NCI-H2196 treated with DMSO at 0.1 percent for 48 hours (cell line): Measurements from ENCODE around the gene DOCK2.

Source experiments
- DNase-seq: peaks from one replicate; lab custom pipeline; 2025; ENCODE audit not compliant: unreplicated experiment; lab: John Stamatoyannopoulos, UW

Gene DOCK2

DNA sequence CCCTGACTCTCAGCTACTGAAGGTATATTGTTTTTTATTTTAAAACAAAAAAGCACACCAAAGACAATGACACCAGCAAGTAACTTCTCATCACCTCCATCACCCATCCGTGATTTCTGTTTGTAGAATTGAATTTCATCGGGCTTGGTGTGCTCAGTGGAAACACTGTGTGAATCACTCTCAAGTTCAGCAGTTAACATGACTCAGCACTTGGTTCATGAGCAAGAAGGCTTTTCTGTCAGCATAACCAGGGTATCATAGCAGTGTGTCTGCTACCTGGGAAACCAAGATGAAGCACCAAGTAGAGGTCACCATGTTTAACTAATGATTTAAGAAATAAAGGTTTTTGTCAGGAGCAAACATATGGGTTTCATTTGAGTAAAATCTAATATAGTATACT is 219.5 kb downstream of the DOCK2 start:
- DNase-seq = no peak

DNA sequence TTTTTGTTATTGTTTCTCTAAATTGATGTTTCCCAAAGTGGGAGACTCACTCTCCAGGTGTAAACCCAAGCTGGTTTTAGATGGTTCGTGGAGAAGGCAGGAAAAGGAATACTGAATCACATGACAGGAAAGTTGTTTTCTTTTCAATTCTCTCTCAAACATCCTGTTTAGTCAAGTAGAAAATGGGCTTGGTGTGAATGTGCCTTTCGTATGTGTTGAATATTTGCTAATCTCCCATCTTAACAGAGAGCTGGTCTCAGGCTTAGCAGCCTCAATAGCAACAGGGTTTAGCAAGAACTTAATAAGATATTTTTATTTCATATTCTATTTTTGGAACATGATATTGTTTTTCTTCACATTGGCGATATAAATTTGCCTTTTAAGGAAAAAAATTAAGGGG is 223.5 kb downstream of the DOCK2 start:
- no peak for DNase-seq

DNA sequence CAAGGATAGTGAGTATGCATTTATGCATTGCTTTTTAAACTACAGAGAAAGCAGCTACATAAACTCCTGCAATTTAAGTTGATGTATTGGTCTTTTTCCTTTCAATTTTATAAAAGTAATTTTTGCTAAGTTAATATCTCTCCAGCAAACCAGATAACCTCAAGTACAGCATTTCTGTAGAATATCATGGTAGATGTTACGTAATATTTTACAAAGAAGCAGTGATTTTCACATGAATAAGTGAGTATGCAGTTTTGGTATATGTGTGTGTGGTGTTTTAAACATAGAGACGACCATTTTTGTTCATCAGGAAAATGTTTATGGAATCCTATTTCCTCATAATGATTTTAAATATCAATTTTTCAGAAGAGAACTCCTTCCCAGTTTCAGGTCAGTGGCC is 224.4 kb downstream of the DOCK2 start:
- no peak for DNase-seq

DNA sequence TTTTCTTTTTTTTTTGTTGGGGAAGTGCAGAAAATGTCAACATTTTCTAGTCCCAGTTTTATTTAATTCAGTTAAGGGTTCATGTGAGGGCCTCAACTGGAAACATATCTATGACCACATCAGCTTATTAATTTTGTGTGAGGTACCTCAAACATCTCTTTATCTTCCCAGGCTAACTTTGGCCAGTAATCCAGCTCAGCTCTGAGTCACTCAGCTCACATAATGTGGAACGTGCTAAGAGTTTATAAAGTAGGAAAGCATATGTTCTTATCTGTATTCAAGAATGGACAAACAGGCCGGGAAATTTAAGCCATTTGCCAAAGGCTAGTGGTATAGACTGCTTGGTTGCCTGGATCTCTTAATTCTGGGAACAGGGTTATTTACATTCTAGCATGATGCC is 224.9 kb downstream of the DOCK2 start:
- no peak for DNase-seq

DNA sequence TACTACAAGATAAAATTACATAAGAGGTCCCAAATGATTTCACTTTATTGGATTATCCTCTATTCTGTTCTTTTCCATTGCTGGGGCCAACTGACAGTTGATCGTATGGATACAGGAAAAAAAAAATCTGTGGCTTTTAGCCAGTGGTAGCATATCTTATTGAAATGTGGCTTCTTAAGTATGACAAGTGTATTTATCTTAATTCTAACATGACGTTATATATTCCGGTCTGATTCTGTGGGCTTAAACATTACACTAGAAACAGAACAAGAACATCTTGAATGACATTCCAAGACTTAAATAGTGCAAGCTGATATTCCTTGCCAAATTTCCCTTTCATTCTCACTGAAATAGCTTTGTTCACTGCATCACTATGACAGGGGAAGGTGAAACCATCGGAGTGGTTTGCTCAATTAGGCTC is 225.3 kb downstream of the DOCK2 start:
- no peak for DNase-seq

DNA sequence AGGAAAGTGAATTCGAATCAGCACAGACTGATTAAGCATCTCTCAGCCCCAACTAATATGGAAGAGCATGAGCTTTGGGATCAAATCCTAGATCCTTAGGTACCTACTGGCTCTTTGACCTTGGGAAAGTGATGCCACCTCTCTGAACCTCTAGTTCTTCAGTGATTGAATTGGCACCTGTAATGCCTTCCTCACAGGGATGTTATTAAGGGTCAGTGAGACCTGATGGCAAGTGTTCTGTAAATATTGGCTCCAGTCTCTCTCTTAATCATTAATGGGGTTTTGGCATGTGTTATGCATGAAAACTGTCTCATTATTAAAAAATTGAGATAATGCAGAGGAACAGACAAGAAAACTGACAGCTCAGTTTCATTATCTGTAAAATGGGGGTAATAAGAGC is 227.4 kb downstream of the DOCK2 start:
- DNase-seq = no peak

DNA sequence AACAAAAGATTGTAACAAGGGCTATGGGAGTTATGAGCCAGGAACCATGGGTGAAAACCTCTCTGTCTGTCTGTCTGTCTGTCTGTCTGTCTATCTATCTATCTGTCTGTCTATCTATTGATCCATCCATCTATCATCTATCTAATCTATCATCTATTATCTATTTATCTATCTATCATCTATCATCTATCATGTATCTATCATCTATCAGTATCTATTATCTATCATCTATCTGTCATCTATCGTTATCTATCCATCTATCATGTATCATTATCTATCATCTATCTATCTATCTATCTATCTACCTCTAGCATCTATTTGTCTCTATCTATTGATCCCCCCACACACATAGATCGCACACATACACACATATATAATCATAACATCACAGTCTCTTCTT is 230.3 kb downstream of the DOCK2 start:
- DNase-seq = no peak

DNA sequence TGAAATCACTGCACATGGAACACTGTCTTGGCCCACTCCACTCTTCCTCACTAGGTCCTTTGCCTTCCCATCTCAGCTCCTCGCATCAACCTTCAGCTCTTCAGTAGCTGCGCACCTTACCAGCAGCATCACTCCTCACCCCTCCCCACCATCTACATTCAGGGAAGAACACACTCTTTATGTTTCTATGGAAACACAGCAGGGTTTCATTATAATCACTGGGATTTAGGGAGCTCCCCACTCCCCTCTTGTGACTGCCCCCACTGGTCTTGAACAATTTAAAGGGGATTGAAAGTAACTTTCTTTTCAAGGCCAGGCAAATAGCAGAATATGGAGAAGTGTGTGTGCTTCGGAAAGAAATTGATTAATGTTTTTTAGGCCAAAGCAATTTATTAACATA is 232.0 kb downstream of the DOCK2 start:
- no peak for DNase-seq

DNA sequence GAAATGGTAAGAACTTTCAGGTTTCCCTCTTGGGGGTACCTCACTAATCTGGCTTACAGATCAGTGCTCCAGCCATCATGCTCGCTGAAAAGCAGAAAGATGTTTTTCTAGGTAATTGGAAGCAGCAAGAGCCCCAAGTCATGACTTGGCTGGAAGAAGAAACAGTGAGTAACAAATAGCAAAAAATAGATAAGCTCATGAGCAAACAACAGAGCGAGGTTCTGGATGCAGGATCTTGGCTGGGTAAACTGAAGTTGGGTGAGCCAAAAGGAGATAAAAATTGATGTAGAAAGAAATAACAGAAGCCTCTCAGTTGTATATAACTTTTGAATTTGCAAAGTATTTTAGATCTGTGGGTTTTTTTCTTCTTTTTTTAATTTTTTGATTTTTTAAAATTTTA is 233.1 kb downstream of the DOCK2 start:
- DNase-seq = no peak

DNA sequence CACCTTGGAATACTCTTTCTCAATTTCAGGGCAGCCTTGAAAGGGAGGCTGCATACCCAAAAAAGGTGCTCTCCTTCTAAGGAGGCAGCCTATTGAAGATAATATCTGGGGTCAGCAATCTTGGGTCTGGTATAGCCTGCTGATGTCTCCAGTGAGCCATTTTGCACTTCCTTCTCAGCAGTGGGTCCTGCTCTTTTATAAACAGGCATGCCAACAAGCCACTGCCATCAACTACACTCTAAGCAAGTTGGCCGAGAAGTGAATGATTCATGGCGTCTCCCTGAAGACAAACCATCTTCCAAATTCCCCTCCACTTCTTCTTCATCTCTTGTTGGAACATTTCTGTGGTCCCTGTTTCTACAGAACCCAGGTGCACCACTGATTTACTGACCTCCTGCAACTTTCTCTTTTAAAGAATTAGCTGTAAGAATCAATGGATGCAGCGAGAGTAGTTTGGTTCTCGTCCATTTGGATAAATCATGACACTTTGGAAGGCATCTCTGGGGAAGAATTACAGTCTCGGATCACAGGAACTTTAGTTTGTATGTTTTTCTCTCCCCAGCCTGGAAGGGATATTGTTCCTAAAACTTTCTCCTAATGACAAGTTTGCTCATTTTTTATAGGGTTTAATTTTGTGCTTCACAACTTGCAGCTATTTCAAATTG is 234.9 kb downstream of the DOCK2 start:
- no peak for DNase-seq

DNA sequence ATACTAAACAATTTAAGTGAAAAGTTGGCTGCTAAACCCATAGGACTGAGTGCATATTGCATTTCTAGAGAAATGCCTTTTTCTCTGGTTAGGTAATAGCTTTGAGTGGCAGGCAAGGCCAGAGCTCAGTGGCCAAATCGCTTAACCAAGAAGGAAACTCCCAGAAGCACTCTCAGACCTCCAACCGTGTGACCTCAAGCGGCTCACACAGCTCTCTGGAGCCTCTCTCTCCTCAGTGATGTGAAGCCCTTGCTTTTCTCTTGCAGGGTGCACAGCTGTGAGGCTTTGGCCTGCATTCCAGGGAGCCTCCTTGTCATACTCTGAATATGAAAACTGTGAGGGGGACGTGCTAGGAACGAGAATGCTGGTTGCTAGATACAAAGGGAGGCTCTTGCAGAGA is 236.6 kb downstream of the DOCK2 start:
- DNase-seq = no peak

DNA sequence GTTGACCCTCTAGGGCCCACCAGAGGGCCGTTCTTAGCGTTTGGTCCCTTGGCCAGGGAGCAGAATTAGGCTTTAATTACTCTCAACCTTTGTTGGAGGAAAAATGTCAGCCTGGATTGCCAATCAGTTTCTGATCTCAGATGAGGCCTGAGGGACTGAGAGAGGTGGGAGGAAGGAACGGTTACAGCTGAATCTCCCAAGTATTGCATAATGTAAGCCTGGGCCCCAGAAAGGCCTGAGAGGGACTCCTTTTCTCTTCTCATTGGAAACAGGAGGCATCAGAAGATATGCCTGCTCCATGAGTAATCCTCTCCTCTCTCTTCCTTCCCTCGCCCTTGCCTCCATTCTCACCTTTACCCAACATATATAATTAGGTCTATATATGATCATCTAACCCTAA is 237.5 kb downstream of the DOCK2 start:
- DNase-seq = no peak

DNA sequence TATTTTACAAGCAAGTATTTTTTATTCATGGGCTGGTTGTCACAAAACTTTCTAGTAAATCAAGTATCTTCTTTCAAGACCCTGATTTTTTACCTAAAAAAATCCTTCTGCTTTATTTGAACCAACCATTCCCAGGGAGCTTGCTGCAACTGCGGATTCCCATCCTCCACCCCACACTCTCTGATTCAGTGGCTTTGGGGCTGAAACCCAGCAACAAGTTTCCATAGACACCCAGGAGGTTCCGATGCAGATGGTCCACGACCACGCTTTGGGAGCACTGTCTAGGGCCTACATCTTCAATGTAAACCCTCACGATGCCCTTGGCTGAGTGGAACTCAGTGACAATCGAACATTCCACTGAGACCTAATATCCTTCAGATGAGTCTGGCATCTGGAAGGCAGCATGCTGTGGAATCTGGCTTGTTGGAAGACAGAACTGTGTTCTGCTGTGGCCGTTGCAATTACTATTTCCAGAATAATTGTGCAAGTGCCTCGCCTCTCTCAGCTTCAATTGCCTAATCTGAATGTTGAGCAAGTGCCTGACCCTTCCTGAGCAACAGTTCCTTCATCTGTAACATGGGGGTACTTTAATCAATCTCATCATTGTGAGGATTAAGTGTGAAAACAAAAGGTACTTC is 238.1 kb downstream of the DOCK2 start:
- DNase-seq = no peak

DNA sequence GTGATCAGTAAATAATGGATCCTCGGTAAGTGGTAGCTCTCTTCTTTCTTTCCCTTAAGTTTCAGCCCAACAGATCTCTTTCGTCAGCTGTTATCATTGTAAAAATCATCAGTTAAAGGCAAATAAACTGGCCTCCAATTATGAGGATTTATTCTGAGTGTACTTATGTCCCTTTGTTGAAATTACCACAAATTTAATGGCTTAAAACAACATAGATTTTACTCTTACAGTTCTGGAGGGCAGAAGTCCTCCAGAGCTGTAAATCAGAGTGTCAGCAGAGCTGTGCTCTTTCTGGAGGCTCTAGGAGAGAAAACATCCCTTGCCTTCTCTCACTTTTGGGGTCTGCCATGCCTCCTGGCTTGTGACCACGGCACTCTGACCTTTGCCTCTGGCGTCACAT is 238.7 kb downstream of the DOCK2 start:
- DNase-seq = no peak

DNA sequence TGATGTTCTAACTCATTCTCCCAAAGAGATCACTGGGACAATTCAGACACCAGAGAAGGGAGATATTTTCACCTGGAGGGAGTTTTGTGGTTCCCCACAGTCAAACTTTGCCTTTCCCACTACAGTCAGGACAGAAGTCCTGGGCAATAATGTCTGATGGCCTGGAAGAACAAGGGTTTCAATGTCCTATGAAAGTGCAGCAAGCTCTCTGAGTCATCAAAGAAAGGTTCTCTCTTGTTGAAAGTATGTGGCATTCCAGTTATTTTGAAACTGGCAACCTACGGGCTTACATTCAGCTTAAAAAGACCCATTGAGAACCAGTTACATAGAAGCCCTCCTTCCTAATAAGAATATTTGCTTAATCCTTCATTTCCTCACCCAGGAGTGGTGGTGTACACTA is 239.3 kb downstream of the DOCK2 start:
- DNase-seq = no peak

DNA sequence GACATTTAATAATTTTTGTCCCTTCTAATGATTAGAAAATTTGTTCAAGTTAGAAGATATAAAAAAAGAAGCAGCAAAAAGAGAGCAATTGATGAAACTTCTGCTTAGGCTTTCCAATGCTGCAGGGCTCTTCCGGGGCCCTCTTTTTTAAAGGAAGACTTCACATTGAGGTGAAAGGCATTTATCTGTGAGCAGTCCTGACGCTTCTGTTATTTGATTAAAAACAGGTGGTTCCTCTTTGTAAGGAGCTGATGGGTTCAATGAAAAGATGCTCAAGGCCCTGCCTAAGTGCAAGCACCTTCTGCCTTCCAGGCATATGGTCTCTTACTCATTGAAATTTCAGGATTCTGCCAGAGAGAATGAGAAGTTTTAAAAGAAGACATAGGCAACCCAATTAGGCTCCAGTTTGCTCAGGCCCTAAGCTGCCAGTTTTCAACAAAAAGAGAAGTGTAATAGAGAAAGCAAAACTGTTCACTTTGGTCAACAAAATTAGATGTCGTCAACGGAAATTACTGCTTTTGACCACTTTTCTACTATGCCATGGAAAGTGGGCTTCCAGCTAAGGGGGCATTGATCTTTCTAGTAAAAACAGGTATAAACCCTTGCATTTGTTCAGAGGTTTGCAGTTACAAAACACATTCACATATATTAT is 243.1 kb downstream of the DOCK2 start:
- DNase-seq = no peak

DNA sequence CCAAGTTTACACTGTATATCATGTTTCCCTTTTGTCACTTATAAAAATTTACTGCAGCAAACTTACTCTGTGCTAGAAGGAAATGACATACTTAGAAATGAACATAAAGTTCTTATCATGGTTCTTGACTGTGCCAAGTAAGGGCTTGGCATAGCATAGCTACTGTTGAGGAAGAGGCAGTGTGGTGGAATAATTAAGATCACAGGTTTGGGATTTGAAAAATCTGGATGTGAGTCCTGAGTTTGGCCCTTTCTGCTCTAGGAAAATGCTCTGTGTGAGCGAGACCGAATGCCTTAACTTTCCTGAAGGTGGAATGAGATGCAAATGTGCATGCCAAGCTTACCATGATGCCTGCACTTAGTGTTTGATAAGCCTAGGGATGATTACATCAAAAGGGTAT is 243.7 kb downstream of the DOCK2 start:
- no peak for DNase-seq

DNA sequence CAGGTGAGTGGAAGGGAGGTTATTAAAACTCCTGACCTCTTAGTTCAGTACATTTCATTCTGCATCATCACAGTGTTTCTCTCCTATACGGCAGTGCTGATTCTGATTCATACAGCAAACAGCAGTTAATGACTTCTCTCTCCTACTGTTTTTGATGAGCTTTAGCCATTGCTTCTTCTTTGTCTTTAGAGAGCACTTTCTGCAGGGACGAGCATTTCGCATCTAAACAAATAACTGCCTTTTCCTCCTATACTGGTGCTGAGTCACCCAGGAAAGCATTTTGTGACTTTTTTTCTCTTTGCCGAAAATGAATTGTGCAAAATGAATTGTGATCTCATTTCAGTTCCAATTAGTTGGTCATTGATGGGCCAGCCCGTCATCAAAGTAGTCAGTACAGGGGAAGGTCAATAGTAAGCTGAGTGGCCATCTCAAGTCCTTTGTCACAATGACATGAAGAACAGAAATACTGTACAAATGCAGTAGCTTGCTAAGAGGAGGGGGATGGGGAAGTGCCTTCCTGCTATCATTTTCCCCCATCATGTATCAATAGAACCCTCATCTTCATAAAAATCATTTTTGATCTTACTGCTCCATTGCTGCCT is 244.7 kb downstream of the DOCK2 start:
- no peak for DNase-seq

DNA sequence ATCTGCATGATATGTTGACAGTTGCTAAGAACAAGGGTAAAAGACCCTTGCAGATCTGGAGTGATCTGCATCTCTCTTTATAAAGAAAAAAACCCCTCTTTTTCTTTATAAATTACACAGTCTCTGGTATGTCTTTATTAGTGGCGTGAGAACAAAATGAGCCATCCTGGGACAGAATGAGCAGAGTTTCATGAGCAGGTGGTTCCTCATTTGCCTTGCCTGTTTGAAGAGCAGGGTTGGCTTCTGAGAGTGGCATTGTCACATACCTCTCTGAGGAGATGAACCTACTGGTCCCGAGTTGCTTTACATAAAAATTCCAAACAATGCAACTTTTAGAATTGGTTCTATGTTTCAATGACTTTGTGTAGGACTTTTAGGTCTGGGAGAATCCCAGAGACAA is 249.0 kb downstream of the DOCK2 start:
- no peak for DNase-seq

DNA sequence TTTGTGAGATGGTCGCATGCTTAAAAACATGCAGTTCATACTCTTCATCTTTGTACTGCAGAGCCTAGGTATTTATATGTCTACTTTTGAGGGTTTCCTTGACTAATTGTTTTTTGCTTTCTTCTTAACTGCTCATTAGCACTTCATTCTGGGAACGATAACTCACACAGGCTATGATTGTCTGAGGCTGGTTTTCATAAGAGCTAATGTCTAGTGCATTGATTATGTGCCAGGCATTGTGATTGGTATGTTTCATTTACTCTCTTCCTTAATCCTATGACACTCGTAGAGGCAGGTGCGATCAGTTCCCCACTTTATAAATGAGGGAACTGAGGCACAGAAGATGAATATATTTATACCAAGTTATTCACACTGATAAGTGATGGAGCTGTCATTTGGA is 249.6 kb downstream of the DOCK2 start:
- no peak for DNase-seq

DNA sequence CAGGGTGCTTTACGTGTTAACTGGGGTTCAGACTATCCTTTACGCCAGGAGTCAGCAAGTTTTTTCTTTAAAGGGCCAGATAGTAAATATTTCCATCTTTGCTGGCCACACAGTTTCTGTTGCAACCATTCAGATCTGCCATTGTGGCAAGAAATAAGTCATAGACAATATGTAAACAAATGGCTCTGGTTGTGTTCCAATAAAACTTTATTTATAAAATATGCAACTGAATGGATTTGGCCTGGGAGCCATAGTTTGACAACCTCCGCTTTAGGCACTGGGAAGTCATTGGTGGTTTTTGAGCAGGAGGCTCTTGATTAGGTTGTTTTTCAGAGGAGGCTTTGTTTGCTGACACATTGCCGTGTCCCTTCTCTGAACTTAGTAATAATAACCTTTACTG is 252.5 kb downstream of the DOCK2 start:
- DNase-seq = no peak

DNA sequence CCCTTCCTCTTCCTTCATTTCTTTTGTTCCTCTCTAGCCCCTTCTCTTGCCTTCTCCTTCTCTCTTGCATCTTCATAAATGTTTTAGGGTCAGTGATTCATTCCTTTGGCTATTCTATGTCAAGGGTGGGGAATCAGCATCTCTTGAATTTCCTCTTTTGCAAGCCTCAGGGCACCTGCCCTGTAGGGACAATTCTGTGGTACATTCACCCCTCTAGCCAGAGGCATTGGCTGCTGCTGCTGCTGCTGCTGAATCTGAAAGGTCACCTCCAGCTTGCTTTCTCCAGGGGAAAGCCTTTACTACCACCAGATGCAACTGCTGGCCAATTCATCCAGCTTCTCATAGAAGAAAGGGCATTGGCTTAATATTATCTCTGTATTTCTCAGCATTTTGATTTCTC is 255.9 kb downstream of the DOCK2 start:
- DNase-seq = no peak
